Germinal center (tissue), 1 donor: ENCODE results near the gene PHYKPL.
A peak's percentile ranks its signal among the peaks of the same experiment; 100 is the strongest.
"Not testable (repeated sequence)": the region's sequence is repeated elsewhere in the genome, so short reads cannot be mapped to it uniquely, and the experiment has no call there.

Source experiments
- DNase-seq: peaks from one replicate; pipeline ENCODE4 v3.0.0; 2012; ENCODE audit warnings: mixed read lengths, low spot score

Gene PHYKPL

DNA sequence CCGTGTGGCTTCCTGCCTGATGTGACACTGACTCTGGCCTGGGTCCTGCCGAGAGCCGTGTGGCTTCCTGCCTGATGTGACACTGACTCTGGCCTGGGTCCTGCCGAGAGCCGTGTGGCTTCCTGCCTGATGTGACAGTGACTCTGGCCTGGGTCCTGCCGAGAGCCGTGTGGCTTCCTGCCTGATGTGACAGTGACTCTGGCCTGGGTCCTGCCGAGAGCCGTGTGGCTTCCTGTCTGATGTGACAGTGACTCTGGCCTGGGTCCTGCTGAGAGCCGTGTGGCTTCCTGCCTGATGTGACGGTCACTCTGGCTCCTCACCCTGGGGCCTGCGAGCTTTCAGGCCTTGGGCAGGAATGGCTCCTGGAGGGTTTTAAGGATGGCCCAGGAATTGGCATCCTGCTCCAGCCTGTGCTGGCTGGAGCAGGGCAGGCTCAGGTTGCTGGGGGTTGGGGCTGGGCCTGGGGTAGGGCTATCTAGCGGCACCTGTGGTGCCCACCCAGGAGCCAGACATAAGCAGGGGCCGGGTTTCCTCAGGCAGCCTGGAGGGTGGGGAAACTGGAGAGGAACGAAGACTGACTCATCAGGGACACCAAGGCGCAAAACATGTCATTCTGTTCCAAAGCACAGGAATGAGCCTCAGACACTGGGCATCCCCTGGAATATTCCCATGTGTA, 7.2 kb upstream of the PHYKPL start:
- DNase-seq = not testable (repeated sequence)

DNA sequence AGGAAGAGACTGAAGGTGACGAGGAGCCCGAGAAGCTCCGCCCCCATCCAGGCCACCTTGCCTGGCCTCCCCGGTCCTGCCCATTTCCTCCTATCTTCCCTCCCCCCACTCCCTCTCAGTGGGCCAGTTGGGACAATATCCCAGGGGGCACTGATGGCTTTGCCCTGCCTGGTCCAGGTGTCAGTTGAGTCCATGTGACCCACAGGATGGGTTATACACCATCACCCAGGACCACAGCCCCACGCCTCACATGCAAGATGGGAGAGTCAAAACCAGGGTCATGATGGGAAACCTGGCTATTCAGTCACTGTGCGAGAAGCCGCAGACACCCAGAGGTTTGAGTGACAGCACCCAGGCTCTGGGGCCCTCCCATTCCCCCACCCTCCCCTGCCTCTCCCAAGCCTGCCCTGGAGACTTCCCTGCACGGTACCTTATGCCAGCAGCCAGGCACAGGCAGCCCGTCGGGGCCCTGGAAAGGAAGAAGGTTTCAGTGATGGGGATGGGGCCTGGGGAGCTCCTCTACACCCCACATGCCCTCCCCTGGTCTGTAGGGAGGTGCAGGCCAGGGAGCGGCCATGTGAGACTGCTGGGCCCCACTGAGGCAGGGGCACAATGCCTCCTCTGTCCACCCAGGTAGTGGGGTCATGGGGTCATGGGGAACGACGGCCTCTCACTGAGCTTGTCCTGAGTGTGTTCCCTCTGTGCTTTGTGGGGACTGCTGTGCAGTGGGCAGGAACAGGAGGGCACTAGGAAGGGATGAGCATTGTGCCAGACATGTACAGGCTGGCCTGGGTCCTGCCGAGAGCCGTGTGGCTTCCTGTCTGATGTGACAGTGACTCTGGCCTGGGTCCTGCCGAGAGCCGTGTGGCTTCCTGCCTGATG, 6.3 kb upstream of the PHYKPL start:
- no peak for DNase-seq

DNA sequence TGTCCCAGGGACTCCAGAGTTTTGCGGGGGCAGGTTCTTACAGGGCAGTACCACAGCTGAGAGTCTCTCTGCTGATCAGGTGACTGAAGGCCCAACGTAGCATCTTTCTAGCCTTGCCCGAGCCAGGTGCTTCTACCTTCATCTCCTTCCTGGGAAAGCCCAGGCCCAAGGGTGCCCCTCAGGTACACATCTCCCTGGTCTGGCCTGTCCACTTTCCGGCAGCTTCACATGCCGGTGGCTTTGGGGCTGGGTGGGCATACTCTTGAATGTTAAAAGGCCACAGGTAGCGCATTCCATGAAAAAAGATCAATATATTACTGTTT, 5.7 kb upstream of the PHYKPL start:
- no peak for DNase-seq

DNA sequence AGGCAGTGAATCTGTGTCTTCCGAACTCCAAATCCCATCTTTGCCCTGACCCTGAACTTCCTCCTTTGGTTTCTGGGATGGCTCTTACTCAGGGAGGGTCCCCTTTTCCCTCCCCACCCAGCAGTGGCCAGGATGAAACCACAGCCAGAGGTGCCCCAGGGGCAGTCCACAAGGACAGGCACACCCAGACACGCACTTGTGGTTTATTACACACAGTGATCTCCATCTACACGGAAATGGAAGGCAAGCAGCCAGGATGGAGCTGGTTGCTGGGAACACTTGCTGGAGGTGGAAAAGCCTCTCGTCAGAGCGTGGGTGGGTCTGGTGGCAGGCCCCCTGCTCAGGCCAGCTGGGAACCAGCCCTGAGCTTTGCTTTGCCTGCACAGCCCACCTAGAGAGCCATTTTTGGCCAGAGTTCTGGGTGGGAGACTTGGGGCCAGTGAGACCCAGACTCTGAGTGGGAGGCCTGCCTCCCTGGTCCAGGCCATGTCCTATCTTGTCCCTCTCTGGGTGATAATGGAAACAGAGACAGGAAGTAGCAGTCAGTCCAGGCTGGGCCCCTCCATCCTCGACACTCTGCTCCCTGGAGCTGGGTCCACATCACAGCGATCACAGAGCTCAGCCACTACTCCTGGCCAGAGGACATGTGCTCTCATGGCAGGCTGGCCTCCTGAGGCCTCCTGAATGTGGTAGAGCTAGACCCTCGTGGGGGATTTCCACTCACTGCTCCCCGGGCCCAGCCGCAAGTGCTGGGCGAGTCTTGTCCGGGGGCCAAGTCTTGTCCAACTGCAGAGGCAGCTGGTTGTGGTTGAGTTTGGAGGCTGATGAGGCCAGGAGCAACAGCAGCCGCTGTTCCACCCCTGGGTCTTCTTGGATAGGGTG, 5.1 kb upstream of the PHYKPL start:
- DNase-seq = no peak

DNA sequence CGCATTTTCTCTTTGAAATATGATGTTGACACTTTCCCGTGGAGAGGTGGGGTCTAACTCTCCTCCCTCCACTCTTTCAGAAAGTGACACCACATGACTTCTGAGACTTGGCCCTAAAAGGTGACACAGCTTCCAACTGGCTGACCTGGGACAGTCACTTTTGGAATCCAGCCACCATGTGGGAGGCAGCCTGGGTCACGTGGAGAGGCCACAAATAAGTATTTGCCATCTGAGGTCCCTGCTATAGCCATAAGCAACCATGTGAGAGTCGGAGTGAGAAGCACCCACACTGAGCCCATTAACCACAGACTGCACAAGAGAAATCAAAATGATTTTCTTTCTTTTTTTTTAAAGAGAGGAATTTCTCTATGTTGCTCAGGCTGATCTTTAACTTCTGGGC, 4.1 kb upstream of the PHYKPL start:
- no peak for DNase-seq

DNA sequence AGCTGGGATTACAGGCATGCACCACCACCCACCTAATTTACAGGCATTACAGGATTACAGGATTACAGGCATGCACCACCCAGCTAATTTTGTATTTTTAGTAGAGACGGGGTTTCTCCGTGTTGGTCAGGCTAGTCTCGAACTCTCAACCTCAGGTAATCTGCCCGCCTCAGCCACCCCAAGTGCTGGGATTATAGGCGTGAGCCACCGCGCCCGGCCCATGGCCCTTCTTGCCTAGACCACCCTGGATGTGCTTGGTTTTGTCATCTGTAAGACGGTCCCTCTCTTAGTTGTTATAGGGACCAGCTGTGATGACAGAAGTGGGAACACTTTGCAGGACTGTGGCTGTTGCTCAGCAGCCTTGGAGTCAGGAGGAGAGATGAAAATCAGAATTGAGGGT, 3.5 kb upstream of the PHYKPL start:
- no peak for DNase-seq

DNA sequence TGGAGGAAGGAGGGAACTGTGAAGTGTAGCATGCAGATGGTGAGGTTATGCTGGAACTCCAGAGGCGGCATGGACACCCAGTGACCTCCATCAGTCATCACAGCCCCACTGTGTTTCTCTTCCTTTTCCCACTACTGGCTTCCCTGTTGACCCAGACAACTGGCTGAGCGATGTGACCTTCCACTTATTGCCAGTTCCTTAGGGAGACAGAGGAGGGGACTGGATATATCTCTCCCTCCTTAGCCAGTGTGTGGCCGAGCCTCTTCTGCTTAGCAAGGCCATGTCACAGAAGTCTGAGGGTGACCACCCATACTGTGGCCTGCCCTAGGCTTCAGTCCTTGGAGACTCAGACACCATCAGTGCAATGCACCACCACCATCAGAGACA, 3.0 kb upstream of the PHYKPL start:
- no peak for DNase-seq

DNA sequence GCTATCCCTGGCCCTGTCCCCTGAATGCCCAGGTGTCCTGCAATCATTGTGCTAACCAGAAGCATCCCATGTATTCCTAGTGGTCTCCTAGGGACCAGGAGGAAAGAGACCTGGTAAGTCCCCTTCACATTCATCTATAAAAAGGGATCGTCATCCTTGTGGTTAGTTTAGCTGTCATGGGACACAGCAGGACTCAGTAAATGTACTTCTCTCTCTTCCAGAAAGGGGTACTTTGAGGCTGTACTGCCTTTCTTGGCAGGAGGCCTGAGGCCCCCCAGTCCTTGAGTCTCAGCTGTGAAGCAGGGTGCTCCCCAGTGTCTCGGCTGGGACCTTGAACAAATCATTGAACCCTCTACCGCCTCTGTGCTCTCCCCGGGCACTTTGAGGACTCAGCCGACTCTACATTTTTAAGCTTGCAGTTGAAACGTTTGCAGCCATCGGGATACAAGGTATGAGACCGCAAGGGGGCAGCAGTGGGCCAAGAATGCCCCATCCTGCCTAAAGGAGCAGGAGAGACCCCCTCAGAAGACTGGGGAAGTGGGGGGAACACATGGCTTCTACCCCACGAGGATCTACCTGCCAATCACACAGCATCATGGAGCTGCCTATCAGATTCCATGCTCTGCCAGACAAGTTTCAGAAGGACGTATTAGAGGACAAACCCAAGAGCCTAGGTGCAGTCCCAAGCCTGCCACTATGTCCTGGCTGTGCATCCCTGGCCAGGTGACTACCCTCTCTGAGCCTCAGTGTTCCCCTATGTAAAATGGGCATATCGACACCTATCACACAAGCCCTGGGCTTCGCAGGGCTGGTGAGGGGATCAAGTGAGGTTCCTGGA, 2.4 kb upstream of the PHYKPL start:
- peak; percentile 86 for DNase-seq

DNA sequence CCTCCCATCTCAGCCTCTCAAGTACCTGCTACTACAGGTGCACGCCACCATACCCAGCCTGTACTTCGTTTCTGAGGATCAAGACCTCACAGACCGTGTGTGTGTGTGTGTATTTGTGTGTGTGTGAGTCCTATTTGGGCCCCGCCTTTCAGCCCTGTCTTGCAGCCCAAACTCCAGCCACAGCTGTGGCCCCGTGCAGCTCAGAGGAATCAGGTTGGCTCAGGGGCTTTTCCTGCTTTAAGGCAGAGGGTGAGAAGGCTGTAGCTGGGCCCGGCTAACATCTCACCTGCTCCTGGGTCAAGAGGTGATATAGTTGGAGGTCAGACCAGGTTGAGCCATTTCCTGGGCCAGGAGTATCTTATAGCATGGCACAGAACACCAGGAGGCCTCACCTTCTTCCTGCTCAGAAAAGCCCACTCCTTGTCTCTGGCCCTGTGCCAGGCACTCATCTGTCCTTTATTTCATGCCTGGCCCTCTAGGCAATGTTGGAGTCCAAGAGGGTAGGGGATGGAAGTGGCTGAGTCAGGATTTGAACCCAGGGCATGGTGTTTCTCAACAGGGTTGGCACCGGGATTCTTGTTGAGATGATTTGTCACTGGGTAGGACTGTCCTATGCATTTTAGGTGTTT, 1.6 kb upstream of the PHYKPL start:
- no peak for DNase-seq

DNA sequence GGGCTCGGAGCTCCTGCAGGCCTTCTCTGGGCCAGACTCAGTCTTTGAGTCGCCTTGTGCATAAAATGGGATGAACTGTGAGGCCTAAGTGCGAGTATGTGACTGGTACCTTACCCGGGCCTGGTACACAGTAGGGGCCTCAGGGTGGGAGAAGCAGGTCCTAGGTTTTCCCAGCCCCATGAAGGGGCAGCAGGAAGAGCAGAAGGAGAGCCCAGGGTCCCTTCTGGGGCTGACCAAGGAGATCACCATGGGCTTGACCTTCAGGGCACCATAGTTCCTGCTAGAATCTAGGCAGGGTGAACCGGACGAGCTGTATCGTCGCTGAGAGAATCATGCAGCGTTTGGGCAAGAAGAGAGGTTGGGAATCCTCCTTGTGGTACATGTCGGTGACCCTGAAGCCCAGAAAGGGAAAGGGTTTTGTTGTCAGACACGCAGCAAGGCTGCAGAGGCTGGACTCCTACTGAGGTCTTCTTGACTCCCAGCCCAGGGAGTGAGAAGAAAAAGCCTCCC, 373 bp upstream of the PHYKPL start:
- DNase-seq = no peak

DNA sequence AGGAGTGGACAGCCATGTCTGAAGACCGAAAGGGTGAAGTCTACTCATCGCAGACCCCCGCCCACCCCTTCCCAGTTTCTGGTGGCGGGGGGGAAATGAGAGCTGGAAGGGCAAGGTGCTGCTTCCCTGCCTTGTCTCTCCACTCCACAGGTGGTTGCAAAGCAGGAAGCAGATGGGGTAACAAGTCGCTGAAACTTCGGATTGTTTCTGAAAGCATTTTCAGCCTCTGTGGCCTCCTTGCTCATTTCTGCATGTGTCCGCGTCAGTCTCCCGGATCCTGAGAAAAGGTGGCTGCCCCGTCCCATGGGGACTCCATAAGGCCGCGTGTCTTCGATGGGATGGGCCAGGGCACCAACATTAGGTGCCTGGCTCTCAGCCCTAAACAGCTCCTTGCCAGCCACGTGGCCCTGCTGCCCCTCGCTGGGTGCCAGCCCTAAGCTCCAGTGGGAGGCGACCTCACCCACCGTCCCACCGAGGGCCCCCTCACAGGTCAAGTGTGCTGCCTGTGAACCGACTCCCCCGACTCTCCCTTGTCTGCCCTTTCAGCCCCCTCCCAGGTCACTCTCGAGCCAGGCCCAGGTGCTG, 971 bp downstream of the PHYKPL start:
- no peak for DNase-seq

DNA sequence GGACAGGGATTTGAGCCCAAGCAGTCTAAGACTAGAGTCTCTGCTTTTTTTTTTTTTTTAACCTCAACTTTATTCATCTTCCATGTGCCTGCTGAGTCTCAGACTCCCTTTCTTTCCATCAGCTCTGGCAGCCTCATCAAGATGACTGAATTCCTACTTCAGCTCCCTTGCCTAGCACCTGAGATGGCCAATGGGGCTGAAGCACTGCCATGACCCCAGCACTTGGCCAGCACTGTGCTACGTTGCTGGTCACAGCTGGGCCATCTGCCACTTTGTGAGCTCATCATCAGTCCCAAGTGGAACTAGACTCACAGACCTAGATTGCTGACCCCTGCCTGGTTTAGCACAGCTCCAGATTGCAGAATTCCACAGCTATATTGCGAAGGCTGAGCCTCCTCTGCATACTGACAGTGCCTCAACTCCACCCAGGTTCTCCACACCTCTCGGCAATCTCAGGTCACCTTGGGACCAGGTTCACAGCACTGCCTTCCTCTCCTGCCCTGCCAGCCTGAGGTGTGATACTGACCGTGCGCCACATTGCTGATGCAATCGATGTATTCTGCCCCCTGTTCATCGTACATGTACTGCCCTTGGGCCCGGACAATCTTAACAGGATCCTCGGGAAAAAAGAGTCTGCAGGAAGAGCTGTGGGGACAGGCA, 1.6 kb downstream of the PHYKPL start:
- no peak for DNase-seq

DNA sequence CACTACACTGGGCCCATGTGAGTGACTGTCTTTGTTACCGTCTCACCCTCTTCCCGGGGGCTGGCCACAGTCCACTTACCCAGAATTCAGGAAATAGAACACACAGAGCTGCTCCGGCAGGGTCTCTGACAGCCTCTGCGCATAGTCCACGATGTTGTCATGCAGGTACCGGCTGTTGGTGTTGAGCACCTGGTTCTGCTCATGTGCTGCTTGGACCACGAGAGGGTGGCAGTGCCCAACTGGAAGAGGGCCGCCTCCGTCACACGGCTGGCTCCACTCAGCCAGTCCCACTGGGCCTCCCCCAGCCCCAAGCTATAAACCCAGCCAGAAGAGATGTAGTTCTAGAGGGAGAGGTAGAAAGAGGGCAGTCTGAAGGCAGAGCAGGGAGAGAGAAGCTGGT, 2.7 kb downstream of the PHYKPL start:
- DNase-seq = no peak

DNA sequence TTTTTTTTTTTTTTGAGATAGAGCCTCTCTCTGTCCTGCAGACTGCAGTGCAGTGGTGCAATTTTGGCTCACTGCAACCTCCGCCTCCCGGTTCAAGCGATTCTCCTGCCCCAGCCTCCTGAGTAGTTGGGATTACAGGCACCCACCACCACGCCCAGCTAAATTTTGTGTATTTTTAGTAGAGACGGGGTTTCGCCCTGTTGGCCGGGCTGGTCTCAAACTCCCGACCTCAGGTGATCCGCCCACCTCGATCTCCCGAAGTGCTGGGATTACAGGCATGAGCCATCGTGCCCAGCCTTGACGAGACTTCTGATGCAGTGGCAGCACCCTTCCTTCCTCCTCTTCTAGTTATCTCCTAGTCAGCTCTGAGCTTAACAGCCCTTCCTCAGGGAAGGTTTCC, 3.5 kb downstream of the PHYKPL start:
- DNase-seq = not testable (repeated sequence)

DNA sequence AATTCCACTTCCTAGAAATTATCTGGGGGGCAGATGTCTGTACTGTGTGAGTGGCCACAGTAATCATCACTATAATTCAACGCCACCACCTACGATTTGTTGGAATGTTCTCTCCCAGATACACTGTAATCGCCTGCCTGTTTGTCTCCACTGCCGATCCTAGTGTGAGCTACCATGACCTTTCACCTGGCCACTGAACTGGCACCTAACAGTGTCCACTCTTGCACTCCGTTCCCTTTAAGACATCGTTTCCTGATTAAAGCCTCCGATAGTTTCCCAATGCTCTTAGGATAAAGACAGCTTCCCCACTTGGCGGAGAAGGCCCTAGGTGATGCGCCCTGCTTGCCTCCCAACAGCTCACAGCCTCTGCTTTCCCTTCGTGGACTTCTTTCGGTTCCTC, 4.0 kb downstream of the PHYKPL start:
- DNase-seq = no peak

DNA sequence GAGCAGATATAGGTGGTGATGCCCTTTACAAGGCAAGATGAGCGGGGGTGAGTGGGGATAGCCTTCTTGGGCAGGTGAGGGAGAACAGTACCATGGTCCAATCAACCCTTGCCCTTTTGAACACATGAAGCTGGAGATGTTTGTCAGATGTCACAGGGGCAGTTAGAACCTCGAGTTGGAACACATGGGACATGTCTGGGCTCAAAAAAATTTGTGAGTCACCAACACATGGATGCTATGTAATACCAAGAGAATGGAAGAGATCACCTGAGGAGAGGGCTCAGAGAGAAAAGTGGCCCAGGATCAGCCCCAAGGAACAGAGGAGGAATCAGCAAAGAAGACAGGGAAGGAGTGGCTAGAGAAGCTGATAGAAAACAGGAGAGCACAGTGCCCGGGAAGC, 4.7 kb downstream of the PHYKPL start:
- no peak for DNase-seq

DNA sequence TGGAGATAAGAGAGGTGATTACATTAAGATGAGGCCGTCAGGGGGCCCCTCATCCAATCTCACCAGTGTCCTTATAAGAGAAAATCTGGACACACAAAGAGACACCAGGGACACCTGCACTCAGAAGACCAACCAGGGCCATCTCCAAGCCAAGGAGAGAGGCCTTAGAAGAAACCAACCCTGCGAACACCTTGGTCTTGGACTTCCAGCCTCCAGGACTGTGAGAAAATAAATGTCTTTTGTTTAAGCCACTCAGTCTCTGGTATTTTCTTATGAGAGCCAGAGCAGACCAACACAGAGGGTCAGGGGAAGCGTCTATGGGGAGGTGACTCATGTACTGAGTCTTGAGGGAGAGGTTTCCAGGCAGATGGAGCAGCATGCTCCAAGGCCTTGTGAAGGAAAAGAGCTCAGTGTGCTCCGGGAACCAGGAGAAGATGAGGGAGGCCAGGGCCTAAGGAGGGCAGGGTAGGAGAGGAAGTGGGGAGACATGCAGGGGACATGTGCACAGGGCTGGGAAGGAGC, 5.4 kb downstream of the PHYKPL start:
- DNase-seq = no peak

DNA sequence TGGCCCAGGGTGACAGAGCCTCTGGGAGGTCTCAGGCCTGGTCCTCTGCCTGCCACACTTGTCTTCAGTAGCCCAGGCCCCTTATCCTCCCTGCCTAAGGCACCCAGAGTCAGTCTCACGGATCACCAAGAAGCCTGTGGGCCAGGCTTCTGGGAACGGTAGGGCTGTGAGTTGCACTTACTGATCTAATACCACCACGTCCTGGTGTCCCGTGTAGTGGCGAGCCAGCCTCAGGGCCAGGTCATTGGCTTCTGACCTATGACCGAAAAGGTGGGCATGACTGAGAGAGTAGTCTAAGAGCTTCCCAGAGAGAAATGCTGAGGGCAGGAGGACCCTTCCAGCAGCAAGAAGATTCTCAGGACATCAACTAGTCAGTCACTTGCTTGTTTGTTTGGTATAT, 7.4 kb downstream of the PHYKPL start:
- no peak for DNase-seq

DNA sequence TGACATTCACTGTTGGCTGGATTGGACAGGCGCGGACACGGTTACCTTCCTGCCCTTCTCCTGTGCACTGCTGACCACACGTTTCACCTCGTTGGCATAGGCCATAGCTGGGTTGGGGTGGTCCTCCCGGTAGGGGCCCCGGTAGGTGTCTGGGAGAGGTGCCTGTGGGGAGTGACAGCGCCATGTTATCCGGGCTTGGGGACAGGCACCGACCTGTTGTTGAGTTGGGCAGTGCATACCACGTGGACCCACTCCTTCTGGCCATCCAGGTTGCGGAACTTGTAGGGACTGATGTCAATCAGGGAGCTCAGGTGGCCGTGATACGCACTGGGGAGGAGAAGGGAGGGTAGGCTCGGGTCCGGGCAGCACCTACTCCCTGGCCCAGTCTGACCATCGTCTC, 8.2 kb downstream of the PHYKPL start:
- DNase-seq = no peak

DNA sequence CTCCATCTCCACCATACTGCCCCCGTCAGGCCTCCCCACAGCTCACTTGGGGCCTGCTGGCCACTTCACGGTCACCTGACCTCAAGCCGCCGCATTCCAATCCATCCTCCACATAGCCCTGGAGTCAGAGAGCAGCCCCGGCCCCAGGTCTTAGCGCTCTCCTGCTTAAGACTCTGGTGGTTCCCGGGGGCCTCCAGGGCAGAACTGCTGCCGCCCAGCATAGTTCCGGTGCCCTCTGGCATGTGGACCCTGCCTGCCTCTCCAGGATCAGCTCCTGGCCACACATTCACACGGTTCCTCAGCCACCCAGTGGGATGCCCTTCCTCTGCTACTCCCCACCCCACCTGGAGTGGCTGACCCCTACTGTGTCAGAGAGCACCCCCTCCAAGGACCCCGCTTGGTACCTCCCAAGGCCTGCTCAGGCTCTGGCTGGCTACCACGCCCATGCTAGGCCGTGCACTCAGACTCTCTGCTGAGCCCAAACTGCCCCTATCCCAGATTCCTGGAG, 8.7 kb downstream of the PHYKPL start:
- DNase-seq = no peak
